ENCODE results near the gene RSAD2. TPM values are rescaled to one million over a fixed set of nuclear protein-coding genes. Genes with fewer than 3 reads are reported as not detected.
"Not testable (repeated sequence)": the region's sequence is repeated elsewhere in the genome, so short reads cannot be mapped to it uniquely, and the experiment has no call there.

Gene RSAD2
- total RNA-seq, 1 experiment from 2014 or later: 0.06 TPM

DNA sequence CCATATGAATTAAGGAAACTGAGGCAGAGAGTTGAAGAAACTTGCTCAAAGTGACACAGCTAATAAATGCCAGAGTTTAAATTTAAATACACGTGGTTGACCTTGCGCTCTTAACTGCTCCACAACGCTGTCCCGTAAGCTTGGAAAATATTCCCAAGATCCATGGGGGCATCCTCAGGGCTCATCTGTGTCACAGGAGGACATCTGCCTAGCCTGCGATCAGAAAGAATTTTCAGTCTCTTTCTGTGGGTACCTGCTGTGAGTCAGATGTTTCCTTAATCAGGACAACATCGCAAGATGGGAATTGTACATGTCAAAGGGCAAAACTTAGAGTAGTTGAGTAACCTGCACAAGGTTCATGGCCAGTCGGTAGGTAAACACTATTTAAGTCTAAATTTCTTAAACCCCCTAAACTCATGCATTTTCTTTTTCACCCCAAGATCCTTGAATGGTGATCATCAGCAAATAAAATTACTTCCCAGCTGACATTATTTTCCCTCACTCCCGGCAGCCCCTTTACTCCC, 13.3 kb upstream of the RSAD2 start:
- no peak for DNase-seq (ENCODE audit: low read depth)

DNA sequence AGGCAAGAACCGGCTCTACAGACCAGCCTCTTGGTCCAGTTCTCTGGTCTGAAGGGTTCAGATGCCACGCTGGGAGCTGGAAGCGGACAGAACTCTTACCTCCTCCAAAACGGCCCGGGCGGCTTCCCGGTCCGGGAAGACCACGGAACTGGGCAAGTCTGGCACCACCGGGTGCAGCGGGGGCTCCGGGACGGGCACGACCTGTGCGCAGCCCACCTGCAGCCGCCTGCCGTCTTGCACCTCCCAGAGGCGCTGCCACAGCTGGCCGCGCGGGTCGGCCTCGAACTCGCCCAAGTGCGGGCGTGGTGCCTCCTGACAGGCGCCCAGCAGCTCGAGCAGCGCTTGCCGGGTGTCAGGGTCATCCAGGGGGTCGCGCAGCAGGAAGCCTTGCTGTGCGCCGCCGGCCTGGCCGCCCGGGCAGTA, 12.6 kb upstream of the RSAD2 start:
- DNase-seq (ENCODE audit: low read depth): no peak

DNA sequence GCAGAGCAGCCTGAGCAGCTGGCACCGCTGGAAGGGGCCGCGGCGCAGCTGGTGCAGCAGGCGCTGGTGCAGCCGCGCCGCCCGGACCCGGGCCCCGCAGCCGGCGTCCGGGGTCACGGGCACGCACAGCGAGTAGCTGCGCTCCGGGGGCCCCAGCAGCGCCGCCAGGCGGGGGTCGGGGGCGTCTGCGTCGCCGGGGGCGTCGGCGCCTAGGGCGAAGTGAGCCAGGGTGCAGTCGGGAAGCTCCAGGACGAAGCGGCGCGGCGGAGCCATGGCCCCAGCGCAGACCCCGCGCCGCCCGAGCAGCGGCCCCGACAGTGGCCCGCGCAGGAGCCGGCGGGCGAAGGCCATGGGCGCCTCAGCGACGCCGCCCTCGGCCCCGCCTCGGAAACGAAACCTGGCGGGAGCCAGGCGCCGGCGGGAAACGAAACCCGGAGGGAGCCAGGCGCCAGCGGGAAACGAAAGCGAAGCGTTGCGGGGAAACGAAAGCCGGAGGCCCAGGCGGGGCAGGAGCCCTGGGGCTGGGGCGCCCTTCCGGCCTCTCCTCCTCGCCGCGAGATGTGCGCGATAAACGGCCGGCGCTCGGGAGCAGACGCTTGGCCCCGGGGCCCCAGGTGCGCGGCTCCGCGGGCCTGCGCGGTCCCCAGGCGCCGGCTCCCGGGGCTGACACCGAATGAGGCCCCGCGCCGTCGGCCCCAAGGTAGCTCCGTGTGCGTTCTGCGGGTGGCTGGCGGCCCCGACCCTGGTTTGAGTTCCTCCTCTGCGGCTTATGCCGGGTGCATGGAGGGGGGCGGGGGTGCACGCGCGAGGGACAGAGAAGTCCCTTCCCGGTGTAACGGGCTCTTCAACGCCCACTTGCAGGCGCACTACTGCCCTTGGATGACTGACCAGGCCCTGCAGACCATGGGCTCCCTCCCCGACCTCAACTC, 12.0 kb upstream of the RSAD2 start, which contains the start of gene CMPK2:
TSS of gene CMPK2 (minus strand) at position 562 of the 929 bp plus-strand sequence. CDS start at position 351, 211 bp downstream.
- no peak for DNase-seq (ENCODE audit: low read depth)

DNA sequence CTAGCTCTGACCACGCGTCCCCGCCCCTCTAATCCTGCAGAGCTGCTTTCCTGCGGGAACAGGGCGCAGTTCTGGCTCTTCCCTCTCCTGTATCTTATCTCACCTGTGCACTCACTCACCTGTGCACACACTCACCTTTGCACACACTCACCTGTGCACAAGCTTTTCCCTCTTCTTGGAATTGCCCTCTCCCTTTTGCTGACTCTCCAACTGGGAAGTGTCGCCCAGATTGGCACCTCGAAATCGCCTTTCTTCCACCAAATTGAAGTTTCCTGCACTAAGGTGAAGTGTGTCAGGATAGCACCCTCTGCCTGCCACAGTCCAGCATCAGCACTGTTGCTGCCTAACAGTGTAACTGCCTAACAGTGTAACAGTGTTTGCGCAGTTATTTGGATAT, 11.3 kb upstream of the RSAD2 start:
- DNase-seq (ENCODE audit: low read depth): no peak

- no peak for DNase-seq (ENCODE audit: low read depth)
Measured at GRCh38 chr2:6866982-6867381, 10.6 kb upstream of the RSAD2 start.

DNA sequence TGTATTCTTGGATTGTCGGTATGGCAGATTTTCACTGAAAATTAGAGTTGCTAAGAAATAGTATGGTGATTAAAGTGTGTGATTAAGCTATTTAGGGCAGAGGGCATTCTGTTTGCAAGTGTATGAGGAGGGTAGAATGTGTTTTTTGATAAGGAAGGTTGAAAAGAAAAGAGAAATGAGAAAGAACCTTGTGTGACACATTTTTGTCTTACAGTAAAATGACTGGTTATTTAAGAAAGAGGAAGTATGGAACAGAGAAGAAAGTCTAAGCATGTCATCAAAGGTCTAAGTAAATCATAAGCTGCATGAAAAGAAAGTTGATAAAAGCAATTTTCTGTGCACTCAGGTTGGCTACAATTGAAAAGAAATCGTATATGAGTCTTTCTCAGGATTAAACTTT, 5.2 kb upstream of the RSAD2 start:
- DNase-seq (ENCODE audit: low read depth): no peak

- DNase-seq (ENCODE audit: low read depth): no peak
Measured at GRCh38 chr2:6874032-6874431, 3.5 kb upstream of the RSAD2 start.

GRCh38 chr2:6876309-6876708, 1.3 kb upstream of the RSAD2 start:
- DNase-seq (ENCODE audit: low read depth): no peak

- DNase-seq (ENCODE audit: low read depth): no peak
Measured at GRCh38 chr2:6878549-6878948, 972 bp downstream of the RSAD2 start.

- no peak for DNase-seq (ENCODE audit: low read depth)
Measured at GRCh38 chr2:6879011-6879410, 1.4 kb downstream of the RSAD2 start.

GRCh38 chr2:6880200-6880733, 2.7 kb downstream of the RSAD2 start:
- DNase-seq (ENCODE audit: low read depth): no peak

- DNase-seq (ENCODE audit: low read depth): no peak
Measured at GRCh38 chr2:6881046-6881445, 3.5 kb downstream of the RSAD2 start.

DNA sequence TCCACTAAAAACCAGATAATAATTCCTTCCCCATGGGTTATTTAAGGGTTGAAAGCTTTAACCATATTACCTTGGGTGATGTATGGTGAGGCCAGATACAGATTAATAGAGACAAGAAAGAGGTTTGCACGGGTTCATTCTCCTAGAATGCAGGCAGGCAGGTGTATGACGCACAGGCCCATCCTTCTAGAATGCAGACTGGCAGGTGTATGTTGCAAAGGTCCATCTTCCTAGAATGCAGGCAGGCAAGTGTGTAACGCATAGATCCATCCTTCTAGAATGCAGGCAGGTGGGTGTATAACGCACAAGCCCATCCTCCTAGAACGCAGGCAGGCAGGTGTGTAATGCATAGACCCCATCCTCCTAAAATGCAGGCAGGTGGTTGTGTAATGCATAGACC, 3.9 kb downstream of the RSAD2 start:
- no peak for DNase-seq (ENCODE audit: low read depth)

DNA sequence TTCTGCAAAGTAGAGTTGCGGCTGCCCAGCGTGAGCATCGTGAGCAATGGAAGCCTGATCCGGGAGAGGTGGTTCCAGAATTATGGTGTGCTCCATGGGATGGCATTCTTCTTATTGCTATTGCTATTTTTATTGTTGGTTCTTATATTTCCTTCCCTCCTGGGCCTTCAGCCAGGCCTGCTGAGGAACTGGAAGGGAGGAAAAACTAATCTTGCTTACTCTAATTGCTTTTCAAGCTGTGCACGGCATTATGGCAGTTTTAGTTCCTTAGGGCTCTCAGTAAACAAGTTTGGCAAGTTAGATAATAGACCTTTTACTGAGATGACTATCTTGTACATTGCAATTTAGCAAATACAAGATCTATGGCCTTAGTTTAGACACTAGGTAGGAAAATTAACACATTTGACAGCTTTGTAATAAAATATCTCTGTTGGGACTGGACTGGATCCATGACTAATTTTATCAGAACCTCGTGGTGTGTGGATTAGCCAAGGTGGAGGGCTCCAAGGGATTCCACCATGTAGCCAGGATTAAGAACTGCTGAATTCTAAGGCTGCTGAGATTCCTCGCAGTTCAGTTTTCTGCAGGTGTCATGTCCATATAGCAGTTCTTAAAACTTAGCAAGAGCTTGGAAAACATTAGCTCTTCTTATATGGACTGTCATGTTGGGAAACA, 6.0 kb downstream of the RSAD2 start:
- DNase-seq (ENCODE audit: low read depth): no peak

- no peak for DNase-seq (ENCODE audit: low read depth)
Measured at GRCh38 chr2:6885551-6885950, 8.0 kb downstream of the RSAD2 start.

DNA sequence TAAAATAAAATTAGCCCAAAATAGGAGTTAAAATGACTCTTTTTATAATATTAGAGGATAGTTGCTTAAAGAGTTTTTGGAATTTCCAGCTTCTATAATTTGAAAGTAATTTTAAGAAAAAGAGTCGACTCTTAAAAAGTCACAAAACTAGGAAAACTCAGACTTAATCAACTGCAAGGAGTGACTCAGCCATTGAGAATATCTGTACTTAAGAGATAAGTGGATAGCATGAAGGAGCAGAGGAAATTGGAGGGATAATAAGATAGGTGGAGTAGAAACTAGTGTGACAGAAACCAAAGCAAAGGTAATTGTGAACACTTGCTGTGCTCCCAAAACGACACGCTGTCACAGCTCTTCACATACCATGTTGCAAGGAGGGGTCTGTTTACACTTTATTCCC, 8.4 kb downstream of the RSAD2 start:
- no peak for DNase-seq (ENCODE audit: low read depth)

DNA sequence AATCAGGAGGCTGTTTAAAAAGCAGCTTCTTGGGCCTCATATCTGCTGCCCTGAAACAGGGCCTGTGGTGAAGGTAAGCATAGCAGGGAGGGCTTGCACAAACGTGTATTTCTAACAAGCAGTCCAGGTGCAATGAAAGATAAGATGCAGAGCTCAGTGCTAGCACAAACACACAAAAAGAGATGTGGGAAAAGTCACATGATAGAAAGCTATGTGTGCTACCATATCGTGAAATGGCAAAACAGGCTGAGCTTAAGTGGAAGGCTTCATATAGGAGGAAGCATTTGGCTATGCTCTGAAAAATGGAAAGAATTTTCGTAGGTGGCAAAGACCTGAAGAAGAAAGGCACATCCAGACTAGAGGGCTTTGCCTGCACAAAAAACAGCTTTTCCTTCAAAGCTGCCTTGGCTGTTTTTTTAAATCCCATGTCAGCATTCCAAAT, 10.2 kb downstream of the RSAD2 start:
- no peak for DNase-seq (ENCODE audit: low read depth)

DNA sequence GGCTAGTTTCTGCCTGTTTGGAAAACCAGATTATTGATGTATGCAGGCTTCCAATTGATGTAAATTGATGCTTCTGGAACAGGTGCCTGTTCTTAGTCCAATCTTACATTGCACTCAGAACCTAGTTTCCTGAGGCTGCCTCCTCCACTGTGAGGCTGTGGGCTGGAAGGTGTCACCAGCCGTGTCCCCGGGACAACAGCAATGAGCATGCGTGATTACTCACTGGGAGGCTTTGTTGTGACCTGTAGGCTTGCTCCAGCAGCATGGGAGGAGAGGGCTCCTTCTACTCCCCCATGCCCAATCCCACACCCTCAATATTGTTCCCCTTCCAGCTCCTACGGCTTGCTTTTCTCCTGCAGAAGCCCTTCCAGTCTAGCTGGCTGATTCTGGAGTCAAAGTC, 11.1 kb downstream of the RSAD2 start:
- no peak for DNase-seq (ENCODE audit: low read depth)

DNA sequence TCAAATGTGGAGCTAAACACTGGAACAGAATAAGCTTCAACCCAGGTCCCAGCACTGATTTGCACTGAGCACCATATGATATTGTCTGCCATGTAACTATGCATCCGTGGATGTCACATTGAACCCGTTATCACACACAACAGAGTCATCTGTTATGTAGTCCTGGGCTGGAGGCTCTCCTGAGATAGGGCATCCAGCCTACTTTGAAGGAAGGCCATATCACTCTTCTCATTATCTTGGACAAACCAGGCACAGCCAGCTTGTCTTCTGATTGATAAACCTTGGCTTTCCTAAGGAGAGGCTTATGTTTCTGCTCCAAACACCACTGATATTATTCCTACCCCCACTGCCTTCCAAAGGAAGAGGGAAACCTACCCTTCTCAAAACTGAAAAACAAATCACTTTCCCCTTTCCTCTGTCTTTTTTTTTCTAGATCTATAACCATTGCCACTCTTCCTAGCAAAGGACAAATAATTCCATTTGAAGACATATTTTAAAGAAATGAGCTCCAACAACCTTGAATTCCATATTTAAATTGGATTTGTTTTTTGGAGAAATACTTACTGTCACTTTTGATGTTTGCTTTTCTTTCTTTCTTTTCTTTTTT, 16.4 kb downstream of the RSAD2 start:
- DNase-seq (ENCODE audit: low read depth): no peak

GRCh38 chr2:6896930-6897759, 19.6 kb downstream of the RSAD2 start:
- DNase-seq (ENCODE audit: low read depth): no peak

DNA sequence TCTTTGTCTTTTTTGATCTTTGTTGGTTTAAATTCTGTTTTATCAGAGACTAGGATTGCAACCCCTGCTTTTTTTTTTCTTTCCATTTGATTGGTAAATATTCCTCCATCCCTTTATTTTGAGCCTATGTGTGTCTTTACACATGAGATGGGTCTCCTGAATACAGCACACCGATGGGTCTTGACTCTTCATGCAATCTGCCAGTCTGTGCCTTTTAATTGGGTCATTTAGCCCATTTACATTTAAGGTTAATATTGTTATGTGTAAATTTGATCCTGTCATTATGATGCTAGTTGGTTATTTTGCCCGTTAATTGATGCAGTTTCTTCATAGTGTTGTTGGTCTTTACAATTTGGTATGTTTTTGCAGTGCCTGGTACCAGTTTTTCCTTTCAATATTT, 25.0 kb downstream of the RSAD2 start:
- DNase-seq (ENCODE audit: low read depth): not testable (repeated sequence)

Data from LHCN-M2 (cell line).